Prostate gland (tissue), 2 donors: ENCODE measurements around the gene FUT7.

ENCODE experiments used
- CTCF ChIP-seq, 4 experiments: fragments of 200-600 bp in 2 of 4; fragments of 450-650 bp in 2 of 4; sonication (generic) in 2 of 4; IDR thresholded peaks; 1 replicate in 3 of 4; 2 replicates in 1 of 4; pipeline ENCODE4 v1.5.1; 2016 to 2019; ENCODE audit warnings: antibody characterized with exemption in 4 of 4, mild to moderate bottlenecking in 2 of 4, moderate library complexity in 2 of 4
- POLR2A ChIP-seq: fragments of 450-650 bp; IDR thresholded peaks from one replicate; pipeline ENCODE4 v1.6.1; 2016; ENCODE audit warnings: antibody characterized with exemption, mild to moderate bottlenecking
- POLR2AphosphoS5 ChIP-seq: sonication (generic); formaldehyde crosslinking; IDR thresholded peaks from one replicate; pipeline ENCODE4 v1.6.1; 2017; ENCODE audit warnings: antibody characterized with exemption

- TF ChIP-seq POLR2A: no peak
- TF ChIP-seq CTCF (IDR thresholded peaks at IDR 0.05): no peak
- TF ChIP-seq POLR2AphosphoS5: no peak
These were observed 5.6 kb upstream of the FUT7 start for GRCh38 chr9:137037483-137037882.
